A673 (cell line): ENCODE results near the gene PRR33.

Experiments
- CTCF ChIP-seq: fragments of 300-800, 200-600 bp; sonication (generic); conservative IDR thresholded peaks from 2 replicates; pipeline ENCODE4 v1.5.1; 2017; ENCODE audit warnings: low read depth, mild to moderate bottlenecking, antibody characterized with exemption, low read length, moderate library complexity, mixed read lengths
- EZH2 ChIP-seq: fragments of 200-600 bp; sonication (generic); IDR thresholded peaks from 2 replicates; pipeline ENCODE4 v1.6.1; 2017; ENCODE audit warnings: borderline replicate concordance, low read depth, mild to moderate bottlenecking, mixed read lengths, antibody characterized with exemption, low read length; ENCODE audit not compliant: poor library complexity, severe bottlenecking

- no peak for TF ChIP-seq EZH2
- TF ChIP-seq CTCF: no peak
Observed at GRCh38 chr11:1899686-1900085, 8.0 kb upstream of the PRR33 start.
